Brain microvascular endothelial cell (primary cell): Measurements from ENCODE around the gene TRMT2A.

Source experiments
- DNase-seq: peaks from one replicate; pipeline ENCODE4 v3.0.0-alpha.2; 2020
- H3K27ac ChIP-seq: fragments of 250-450 bp; sonication (Bioruptor Pico); 2 replicates; pipeline ENCODE4 v1.5.1; 2020; ENCODE audit warnings: mild to moderate bottlenecking, moderate library complexity
- H3K27me3 ChIP-seq: fragments of 250-450 bp; sonication (Bioruptor Pico); replicated peaks from 2 replicates; pipeline ENCODE4 v1.5.1; 2020; ENCODE audit warnings: mild to moderate bottlenecking
- H3K36me3 ChIP-seq: fragments of 250-450 bp; sonication (Bioruptor Pico); replicated peaks from 2 replicates; pipeline ENCODE4 v1.5.1; 2020; ENCODE audit warnings: mild to moderate bottlenecking
- H3K4me3 ChIP-seq: 2 replicates; pipeline ENCODE4 v1.5.1; 2011; ENCODE audit warnings: low read depth, mild to moderate bottlenecking, control low read depth, low read length, moderate library complexity
- CTCF ChIP-seq: IDR thresholded peaks from 2 replicates; pipeline ENCODE4 v1.5.1; 2011; ENCODE audit warnings: low read depth, mild to moderate bottlenecking, moderate library complexity, low read length, control low read depth, inconsistent platforms; ENCODE audit errors: missing control alignments
- in situ Hi-C: cut with HindIII; loops from 2 replicates; pipeline ENCODE4 v1.10.0; 2017; ENCODE audit warnings: low sequenced_read_pairs, low pct_ligation_motif_present

The TRMT2A gene

GRCh38 chr22:20101638-20102037, 15.4 kb downstream of the TRMT2A start:
- Histone ChIP-seq H3K4me3 (no peak overlapping the region), H3K27me3 (no peaks in the 10 kb centered on the region), H3K36me3 (peaks cover 79% of the 10 kb centered on the region), H3K27ac (no peak overlapping the region)
- DNase-seq, result no peak
- TF ChIP-seq CTCF, result no peak
- in situ Hi-C loops, result no loop called here

DNA sequence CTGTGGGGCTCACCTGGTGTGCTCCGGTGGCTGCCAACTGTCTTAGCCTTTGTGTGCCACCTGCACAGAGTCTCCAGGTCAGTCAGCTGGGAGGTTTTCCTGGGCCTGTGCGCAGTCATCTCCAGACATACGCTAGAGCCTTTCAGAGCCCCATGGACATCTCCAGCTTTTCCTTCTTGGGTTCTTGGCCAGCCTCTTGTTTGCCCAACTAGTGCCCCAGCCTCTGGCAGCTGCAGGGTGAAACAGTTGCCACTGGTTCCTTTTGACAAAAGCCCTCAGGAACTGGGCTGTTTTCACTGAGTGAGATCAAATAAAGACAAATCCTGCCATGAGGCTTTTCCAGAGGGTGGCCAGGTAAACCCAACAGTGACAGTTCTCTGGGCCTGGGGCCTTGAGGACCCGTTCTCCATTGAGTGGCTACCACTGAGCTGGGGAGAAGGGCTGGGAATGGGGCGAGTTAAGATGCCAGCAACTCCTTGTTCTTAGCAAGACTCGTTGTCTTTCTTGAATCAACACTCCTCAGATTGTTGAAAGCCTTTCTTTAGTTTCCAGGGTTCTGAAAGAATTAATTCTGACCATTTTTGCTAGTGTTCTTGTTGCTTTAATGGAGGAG, 17.8 kb downstream of the TRMT2A start:
- Histone ChIP-seq H3K27ac (no peak overlapping the region), H3K4me3 (no peak overlapping the region), H3K36me3 (peaks cover 79% of the 10 kb centered on the region), H3K27me3 (no peaks in the 10 kb centered on the region)
- in situ Hi-C loops, result no loop called here
- TF ChIP-seq CTCF, result no peak
- DNase-seq, result no peak

DNA sequence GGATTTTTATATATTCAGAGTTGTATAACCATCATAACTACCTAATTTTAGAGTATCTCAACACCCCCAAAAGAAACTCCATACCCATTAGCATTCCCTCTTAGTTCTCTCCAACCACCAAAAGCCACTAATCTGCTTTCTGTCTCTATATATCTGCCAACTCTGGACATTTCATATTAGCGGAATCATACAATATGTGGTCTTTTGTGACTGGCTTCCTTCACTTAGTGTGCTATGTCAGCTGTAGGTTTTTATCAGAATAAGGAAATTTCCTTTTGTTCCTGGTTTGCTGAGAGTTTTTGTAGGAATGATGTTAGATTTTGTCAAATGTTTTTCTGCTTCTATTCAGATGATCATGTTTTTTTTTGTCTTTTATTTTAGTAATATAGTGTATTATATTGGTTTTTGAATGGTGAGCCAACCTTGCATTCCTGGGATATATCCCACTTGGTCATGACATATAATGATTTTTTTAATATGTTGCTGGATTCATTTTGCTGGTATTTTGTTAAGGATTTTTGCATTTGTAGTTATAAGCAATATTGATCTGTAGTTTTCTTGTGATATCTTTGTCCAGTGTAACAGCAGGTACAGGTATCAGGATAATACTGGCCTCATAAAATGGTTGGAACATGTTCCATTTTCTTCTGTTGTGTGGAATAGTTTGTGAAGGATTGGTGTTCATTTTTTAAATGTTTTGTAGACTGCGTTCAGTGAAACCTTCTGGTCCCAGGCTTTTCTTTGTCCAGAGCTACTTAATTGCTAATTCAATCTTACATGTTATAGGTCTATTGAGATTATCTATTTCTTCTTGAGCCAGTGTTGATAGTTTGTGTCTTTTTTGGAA, 20.2 kb downstream of the TRMT2A start:
- Histone ChIP-seq H3K27ac (no peak overlapping the region), H3K27me3 (no peaks in the 10 kb centered on the region), H3K36me3 (peaks cover 91% of the 10 kb centered on the region), H3K4me3 (no peak overlapping the region)
- no peak for DNase-seq
- in situ Hi-C loops, result no loop called here
- no peak for TF ChIP-seq CTCF

DNA sequence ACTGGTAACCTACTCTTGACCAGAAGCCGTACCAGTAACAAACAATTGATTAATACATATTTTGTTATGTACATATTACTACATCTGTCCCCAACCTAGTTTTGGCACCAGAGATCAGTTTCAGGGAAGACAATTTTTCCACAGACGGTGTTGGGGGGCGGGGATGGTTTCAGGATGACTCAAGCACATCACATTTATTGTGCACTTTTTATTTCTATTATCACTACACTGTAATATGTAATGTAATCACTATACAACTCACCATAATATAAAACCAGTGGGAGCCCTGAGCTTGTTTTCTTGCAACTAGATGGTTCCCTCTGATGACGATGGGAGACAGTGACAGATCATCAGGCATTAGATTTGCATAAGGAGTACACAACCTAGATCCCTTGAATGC, 21.5 kb downstream of the TRMT2A start:
- no peak for DNase-seq
- Histone ChIP-seq H3K36me3 (peaks cover 92% of the 10 kb centered on the region), H3K4me3 (no peak overlapping the region), H3K27me3 (no peaks in the 10 kb centered on the region), H3K27ac (no peak overlapping the region)
- in situ Hi-C loops, result no loop called here
- TF ChIP-seq CTCF, result no peak

GRCh38 chr22:20094197-20094807, 22.7 kb downstream of the TRMT2A start:
- no peaks in the 10 kb centered on the region for H3K27me3 ChIP-seq
- no peak for TF ChIP-seq CTCF
- no peak overlapping the region for H3K4me3 ChIP-seq
- no peak for DNase-seq
- in situ Hi-C loops, result no loop called here
- H3K27ac ChIP-seq, result no peak overlapping the region
- peaks cover 93% of the 10 kb centered on the region for H3K36me3 ChIP-seq
